Lower lobe of right lung (tissue), 2 donors: ENCODE data around the gene CHD1L. TPM values are rescaled to one million over a fixed set of nuclear protein-coding genes. Genes with fewer than 3 reads are reported as not detected.

Experiments used
- ATAC-seq, 2 donors: fragments of 200-7000 bp; cut with Tn5 transposase; one replicate each; pipeline ENCODE4 v1.9.1; 2020 to 2022; ENCODE audit warnings: mild to moderate bottlenecking in 2 of 2, moderate library complexity in 2 of 2
- DNase-seq: peaks from one replicate; pipeline ENCODE4 v3.0.0-alpha.2; 2020
- H3K27ac ChIP-seq: fragments of 200-600 bp; one replicate; pipeline ENCODE4 v1.8.0; 2022
- H3K27me3 ChIP-seq: fragments of 200-600 bp; one replicate; pipeline ENCODE4 v1.8.0; 2022; ENCODE audit warnings: low read depth
- H3K36me3 ChIP-seq: fragments of 200-600 bp; one replicate; pipeline ENCODE4 v1.8.0; 2022; ENCODE audit warnings: mild to moderate bottlenecking
- H3K4me1 ChIP-seq: fragments of 200-600 bp; one replicate; pipeline ENCODE4 v1.8.0; 2022
- H3K4me3 ChIP-seq: fragments of 200-600 bp; one replicate; pipeline ENCODE4 v1.8.0; 2022; ENCODE audit warnings: mild to moderate bottlenecking
- H3K9me3 ChIP-seq: fragments of 200-600 bp; one replicate; pipeline ENCODE4 v1.8.0; 2022
- intact Hi-C: fragments of 100-400 bp; cut with DNase I; formaldehyde crosslinking; loops from one replicate; pipeline ENCODE4 v1.11.0; 2022
- total RNA-seq: library from RNA; stranded (reverse); fragmentation: NEBNext Ultra II Directional; extraction: Animal tissue kit (Norgen Biotek cat#: 25700); gene quantifications from one replicate; pipeline ENCODE4 v1.2.1, GENCODE V29; 2021
- TF ChIP-seq, protein P1 (sequence below): fragments of 200-600 bp; IDR thresholded peaks from one replicate; pipeline ENCODE4 v1.8.0; 2022; ENCODE audit warnings: antibody characterized with exemption, mild to moderate bottlenecking
- donor health status: DM: no; HTN: yes; CAD: no; lungs with severe emphysema.

The CHD1L gene
- total RNA-seq, 1 donor from 2014 or later: 34.1 TPM

GRCh38 chr1:147273409-147274336 lies 31.2 kb downstream of the CHD1L start:
- no peaks in the 10 kb centered on the region for H3K4me1 ChIP-seq
- no peak for DNase-seq
- no peak overlapping the region for H3K4me3 ChIP-seq
- no peaks in the 10 kb centered on the region for H3K9me3 ChIP-seq
- intact Hi-C loops: no loop called here
- TF ChIP-seq, protein P1, sequence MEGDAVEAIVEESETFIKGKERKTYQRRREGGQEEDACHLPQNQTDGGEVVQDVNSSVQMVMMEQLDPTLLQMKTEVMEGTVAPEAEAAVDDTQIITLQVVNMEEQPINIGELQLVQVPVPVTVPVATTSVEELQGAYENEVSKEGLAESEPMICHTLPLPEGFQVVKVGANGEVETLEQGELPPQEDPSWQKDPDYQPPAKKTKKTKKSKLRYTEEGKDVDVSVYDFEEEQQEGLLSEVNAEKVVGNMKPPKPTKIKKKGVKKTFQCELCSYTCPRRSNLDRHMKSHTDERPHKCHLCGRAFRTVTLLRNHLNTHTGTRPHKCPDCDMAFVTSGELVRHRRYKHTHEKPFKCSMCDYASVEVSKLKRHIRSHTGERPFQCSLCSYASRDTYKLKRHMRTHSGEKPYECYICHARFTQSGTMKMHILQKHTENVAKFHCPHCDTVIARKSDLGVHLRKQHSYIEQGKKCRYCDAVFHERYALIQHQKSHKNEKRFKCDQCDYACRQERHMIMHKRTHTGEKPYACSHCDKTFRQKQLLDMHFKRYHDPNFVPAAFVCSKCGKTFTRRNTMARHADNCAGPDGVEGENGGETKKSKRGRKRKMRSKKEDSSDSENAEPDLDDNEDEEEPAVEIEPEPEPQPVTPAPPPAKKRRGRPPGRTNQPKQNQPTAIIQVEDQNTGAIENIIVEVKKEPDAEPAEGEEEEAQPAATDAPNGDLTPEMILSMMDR: peak; percentile 63
- H3K27ac ChIP-seq: no peak overlapping the region
- H3K36me3 ChIP-seq: peaks cover 80% of the 10 kb centered on the region
- H3K27me3 ChIP-seq: no peaks in the 10 kb centered on the region
- ATAC-seq: peak; percentile 58 to 69

- intact Hi-C loops: no loop called here
- Histone ChIP-seq H3K36me3 (peaks cover 97% of the 10 kb centered on the region), H3K4me1 (no peaks in the 10 kb centered on the region), H3K9me3 (no peaks in the 10 kb centered on the region), H3K4me3 (no peak overlapping the region), H3K27ac (no peak overlapping the region), H3K27me3 (no peaks in the 10 kb centered on the region)
- TF ChIP-seq, protein P1: no peak
- ATAC-seq: no peak
- no peak for DNase-seq
Observed at GRCh38 chr1:147281950-147282349, 39.5 kb downstream of the CHD1L start.

GRCh38 chr1:147283011-147283410 lies 40.5 kb downstream of the CHD1L start:
- H3K9me3 ChIP-seq: no peaks in the 10 kb centered on the region
- H3K4me3 ChIP-seq: no peak overlapping the region
- H3K27me3 ChIP-seq: no peaks in the 10 kb centered on the region
- DNase-seq: no peak
- no peak overlapping the region for H3K27ac ChIP-seq
- TF ChIP-seq, protein P1: no peak
- intact Hi-C loops: no loop called here
- no peaks in the 10 kb centered on the region for H3K4me1 ChIP-seq
- peaks cover 97% of the 10 kb centered on the region for H3K36me3 ChIP-seq
- no peak for ATAC-seq

GRCh38 chr1:147287133-147287865 lies 44.8 kb downstream of the CHD1L start:
- Histone ChIP-seq H3K4me3 (no peak overlapping the region), H3K27me3 (no peaks in the 10 kb centered on the region), H3K27ac (no peak overlapping the region), H3K36me3 (peaks cover 100% of the 10 kb centered on the region), H3K4me1 (no peaks in the 10 kb centered on the region), H3K9me3 (no peaks in the 10 kb centered on the region)
- ATAC-seq (no peak), DNase-seq (no peak)
- TF ChIP-seq, protein P1: no peak
- intact Hi-C loops: no loop called here

DNA sequence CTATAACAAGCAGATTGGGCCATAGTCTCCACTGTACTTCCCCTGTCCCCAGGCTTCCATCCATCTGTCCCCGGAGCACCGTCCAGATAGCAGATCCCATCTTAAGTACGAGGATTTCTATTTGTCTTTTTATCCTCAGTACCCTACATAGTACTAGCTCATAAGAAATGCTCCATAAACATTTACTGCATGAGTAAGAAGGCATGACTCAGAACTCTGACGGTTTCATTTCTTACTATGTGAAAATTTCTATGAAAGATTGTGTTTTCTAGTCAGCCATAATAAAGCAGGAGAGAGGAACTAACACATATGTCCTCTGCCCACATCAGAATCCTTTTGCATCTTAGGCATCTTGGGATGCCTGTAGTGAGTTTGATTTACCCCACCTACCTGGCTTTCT lies 49.5 kb downstream of the CHD1L start:
- no peaks in the 10 kb centered on the region for H3K9me3 ChIP-seq
- TF ChIP-seq, protein P1: no peak
- H3K4me1 ChIP-seq: no peaks in the 10 kb centered on the region
- H3K27me3 ChIP-seq: no peaks in the 10 kb centered on the region
- intact Hi-C loops: no loop called here
- no peak overlapping the region for H3K27ac ChIP-seq
- H3K36me3 ChIP-seq: peaks cover 96% of the 10 kb centered on the region
- DNase-seq (no peak), ATAC-seq (no peak)
- H3K4me3 ChIP-seq: no peak overlapping the region
